CD4-positive, alpha-beta T cell treated with Interferon gamma for 1 hour (primary cell): ENCODE data around the gene SHISA9.
"Not testable (repeated sequence)": the region's sequence is repeated elsewhere in the genome, so short reads cannot be mapped to it uniquely, and the experiment has no call there.

Experiments used
- DNase-seq: peaks from one replicate; pipeline ENCODE4 v3.0.0-alpha.2; 2020

SHISA9 gene

DNA sequence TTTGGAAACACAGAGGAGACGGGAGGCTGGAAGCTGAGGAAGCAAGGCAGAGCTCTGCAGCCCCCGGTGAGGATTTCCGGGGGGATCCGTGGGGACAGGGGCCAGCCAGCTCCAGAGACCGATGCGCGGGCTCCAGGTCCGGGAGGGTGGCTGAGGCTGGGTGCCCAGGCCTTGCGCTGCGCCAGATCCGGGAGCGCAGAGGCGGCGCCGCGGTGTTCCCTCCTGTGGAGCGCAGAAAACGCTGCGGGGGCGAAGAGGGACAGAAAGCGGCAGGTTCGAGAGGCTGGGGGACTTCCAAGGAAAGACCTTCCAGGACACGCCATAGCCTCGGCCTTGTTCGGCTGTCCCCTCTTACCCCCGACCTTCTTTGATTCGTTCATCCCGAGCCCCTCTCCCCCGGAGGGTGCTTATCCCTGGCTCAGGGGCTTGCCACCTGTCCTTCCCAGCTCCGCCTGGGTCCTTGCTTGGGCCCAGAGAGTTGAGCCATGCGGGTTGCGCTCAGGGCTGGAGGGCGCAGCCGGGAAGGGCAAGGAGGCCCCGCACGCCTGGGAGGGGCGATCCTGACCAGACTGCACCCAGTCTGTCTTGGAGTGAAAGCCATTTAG lies 697 bp upstream of the SHISA9 start:
- DNase-seq, result no peak

DNA sequence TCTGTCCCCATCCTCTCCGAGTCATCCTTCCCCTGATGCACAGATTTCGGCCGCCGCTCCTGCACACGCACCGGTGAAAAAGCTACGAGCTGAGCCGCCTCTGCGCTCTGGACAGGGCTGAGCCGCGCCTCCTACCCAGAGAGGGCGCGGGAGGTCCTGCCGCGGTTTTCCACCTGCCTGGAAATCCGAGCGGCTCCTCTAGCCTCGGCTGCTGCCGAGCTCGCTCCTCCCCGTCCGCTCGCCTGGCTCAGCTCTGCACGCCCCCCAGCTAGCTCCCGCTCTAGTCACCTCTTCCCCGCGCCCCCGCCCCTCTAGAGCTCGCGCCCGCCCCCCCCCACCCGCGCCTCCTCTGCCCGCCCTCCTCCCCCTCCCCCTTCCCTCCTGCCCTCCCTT lies 198 bp upstream of the SHISA9 start:
- no peak for DNase-seq

DNA sequence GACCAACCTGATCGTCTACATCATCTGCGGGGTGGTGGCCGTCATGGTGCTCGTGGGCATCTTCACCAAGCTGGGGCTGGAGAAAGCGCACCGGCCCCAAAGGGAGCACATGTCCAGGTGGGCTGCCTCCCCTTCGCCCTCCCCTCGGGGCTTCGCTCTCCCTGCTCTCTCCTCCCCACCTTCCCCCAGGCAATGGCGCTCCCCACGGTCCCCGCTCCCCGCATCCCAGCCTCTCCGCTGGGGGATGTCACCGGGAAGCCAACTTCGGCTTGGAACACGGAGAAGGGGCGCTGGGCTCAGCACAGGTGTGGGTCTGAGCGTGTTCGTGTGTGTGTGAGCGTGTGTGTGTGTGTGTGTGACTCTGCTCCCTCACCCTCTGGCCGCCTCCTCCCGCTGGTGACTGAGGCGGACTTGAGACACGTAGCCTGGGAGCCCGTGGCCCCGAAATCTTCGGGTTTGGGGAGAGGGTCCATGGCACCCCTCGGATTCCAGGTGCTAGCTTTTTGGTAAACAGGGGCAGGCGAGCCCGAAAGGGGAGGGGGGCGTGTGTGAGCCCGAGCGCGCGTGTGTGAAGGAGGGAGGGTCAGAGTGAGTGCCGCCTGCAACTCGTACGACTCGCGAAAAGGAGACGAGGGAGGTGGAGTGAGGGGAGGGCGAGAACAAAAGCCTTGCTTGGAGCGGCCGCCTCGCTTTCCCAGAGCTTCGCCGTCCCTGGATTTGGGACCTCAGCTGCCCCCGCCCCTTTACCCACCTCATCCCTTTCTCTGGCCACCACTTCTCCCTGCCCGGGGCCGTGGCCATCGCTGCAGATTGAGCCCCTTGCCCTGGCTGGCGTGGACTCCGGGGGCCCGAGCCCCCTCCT lies 1.3 kb downstream of the SHISA9 start:
- DNase-seq, result no peak

DNA sequence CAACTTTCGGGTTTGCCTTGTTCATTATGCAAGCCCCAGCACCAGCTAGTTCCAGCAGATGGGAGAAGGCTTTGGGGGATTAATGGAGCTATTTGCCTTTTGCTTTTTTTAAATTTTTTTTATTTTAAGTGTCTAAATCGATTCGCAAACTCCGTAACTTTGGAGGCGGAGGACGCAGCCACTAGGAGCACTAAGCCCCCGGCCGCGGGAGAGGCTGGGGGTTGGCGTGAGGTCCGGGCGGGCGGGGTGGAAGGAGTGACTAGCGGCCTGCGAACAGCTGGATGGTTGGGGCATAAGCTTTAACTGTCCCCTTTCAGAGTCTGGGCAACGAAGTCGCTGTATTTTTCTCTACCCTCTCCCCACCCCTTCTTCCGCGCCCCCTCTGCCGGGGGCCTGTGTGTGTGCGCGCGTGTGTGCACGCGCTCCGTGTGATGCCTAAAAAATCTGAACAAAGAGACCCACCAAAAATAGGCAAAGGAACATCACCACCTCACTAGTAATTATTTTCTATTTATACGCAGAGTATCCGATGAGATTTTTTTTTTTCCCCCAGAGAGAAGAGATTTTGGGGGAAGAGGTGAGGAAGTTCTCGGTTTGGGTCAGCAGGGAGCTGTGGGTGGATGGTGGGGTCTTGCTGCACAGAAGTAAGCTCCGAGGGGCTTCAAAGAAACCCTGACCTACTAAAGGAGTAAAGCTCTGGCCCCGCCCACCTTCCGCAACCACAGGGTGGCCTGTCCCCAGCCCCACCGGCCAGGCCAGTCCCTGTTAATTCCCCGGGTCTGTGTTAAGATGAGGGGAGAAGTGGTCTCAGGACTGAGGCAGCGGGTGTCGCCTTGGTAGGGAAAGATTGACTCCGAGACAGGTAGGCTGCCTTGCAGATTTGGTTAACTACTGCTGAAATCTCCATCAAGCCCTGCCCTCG lies 2.3 kb downstream of the SHISA9 start:
- DNase-seq, result no peak

DNA sequence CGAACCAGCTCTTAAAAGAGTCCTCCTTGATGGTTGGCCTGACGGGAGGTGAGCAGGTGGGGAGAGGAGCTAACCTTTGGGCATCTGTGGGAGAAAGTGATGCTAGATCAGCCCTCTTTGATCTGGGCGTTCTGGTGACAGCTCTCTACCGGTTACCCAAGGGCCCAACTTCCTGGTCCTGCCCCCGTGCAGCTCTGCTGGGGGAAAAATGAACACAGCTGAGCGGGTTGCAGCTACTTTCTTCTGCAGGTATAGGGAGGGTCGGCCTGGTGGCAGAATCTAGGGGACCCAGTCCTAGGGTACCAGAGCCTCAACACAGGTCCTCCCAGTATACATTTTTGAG lies 2.9 kb downstream of the SHISA9 start:
- DNase-seq, result no peak

DNA sequence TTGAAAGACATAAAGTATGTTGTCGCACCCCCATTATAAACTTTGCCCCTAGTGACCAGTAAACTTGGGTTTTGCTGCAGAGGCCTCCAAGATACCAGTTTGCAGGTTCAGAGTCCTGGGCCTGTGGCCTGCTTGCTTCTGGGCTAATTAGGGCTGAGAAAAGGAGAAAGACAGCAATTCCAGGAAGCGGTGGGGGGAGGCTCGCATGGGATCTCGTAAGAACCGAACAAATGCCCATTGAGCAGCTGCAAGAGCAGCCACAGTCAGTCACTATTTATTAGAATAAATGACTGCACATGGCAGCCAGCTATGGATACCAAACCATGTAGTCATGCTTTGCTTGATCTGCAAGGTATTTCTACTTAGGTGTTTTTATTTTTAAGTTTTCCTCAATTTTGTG lies 4.9 kb downstream of the SHISA9 start:
- DNase-seq, result no peak

DNA sequence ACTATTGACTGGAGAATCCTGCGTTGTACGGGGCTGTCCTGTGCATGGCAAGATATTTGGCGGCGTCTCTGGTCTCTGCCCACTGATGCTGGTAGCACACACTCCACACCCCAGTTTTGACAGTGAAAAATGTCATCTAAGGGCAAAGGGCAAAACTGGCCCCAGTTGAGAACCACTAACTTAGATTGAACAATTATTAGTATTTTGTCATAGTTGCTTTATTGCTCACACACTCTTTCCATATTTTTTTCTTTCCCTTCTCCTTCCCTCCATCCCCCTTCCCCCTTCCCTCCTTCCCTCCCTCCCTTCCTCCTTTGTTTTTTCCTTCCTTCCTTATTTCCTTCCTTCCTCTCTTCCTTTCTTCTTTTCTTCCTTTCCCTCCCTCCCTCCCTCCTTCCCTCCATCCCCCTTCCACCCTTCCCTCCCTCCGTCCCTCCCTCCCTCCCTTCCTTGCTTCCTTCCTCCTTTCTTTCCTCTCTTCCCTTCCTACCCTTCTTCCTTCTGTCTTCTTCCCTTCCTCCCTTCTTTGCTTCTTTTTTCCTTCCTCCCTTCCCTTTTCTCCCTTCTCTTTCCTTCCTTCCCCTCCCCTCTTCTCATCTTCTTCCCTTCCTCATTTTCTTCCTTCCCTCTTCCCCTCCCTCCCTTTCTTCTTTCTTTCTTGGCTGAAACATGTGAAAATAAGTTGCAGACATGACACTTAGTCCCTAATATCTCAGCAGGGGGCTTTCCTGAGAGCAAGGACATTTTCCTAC lies 5.5 kb downstream of the SHISA9 start:
- no peak for DNase-seq

DNA sequence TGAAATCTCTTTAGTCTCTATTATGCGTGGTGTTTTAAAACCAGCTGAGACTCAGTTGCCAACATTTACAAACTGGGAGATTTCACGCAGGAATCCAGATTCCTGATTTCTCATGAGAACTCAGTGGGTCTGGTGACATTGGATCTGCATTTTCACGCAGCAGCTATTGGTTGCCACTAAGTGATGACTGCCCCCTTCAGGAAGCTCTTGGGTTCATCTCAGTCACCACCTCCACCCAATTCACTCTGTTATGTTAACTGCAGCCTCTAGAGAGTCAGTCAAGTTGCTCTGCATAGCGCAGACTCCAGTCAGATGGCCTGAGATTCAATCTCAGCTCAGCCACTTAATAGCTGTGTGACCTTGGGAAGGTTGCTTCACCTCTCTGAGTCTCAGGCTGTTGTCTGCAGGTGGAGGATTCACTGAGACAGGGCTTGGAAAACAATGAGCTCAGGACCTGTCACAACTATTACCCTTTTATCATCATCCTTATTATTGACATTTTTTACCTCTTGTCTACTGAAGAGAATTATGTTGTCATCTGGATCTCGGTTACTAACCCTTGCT lies 6.4 kb downstream of the SHISA9 start:
- DNase-seq, result no peak

DNA sequence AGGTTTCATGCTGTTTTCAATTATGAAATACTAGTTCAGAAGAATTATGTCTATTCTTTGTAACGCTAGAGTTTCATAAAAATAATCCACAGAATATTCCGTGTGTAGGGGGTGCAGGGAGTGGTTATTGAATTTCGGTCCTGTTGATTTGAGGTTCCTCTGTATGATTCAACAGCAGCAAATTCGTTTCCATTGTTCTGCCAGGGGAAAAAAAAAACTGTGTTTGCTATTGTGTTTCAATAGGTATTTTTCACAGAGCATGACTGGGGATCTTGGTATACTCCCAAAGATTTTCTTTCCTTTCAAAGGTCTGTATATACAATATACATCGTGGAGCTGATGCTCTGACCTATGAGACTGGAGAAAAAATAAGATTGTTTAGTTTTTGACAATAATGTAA lies 15.8 kb downstream of the SHISA9 start:
- no peak for DNase-seq

DNA sequence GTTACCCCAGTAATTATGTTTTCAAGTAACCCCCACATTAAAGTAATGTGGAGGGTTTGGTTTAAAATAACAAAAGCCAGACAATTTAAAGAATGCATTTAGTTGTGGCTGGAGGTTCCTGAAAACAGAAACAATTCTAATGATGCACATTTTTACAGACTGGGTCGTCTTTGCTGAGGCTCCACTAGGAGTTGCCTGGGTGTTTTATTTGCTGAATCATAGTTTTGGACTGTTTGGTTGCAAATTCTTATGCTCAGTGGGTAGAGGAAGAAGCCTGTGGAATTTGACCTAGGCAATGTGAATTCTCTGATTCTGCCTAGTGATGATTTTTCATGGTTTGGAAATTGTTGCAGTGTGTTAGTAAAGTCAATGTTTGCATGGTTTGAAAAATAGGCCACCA lies 16.3 kb downstream of the SHISA9 start:
- no peak for DNase-seq

DNA sequence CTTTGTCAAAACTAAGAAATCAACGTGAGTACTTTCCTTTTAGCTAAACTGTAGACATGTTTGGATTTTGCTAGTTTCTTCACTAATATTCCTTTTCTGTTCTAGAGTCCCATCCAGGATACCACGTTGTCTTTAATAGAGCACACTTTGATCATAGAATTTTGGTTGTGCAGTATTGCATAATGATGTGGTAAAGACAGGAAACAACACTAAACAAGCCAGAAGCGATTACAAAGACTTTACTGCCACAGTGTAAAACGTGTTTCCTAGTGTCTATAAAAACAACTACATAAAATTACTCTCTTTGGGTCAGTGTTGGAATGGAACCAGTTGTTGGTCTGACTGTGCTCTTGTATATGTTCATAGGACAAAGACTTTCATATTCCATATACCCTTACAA lies 19.3 kb downstream of the SHISA9 start:
- DNase-seq, result no peak

DNA sequence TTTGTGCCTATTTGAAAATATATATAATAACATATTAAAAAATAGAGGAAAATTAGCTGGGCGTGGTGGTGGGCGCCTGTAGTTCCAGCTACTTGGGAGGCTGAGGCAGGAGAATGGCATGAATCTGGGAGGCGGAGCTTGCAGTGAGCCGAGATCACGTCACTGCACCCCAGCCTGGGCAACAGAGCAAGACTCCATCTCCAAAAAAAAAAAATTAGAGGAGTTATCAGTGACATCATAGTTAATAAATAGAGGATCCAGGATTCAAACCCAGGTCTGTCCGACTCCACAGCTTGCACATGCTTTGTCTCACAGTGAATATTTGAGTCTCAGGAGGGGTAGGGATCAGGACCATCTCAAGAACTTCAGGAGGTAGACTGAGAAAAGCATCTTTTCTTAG lies 22.2 kb downstream of the SHISA9 start:
- DNase-seq, result not testable (repeated sequence)

DNA sequence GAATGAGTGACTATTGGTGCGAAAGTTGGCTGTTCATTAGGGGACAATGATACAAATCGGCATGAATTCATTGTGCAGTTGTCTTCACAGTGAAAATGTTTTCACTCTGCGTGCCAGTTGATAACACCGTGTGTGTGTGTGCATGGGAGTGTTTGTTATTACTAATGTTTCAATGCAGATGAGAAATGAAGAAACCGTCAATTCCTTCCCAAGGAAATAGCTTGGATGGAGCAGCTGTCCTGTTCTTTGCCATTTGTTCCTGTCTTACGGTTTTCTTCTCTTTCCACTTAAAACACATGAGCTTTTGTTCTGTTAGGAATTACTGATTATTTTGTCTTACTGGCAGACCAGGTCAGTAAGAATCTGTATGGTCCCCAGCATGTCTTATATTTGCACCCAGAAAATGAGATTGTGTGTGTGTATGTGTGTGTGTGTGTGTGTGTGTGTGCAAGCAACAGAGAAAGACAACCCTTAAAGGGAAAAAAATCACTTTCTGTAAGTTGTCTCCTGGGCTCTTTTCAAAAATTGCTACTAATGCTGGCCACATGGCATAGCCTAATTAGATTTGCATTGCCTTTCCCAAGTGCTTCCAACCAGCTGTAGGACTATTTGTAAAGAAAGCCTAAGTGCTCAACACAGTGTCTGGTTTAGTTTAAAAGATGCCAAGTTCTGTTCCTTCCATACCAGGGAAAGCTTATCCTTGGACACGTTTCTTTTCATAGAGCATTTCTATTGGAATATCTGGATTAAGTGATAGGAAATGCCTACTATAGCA lies 23.8 kb downstream of the SHISA9 start:
- DNase-seq, result no peak

DNA sequence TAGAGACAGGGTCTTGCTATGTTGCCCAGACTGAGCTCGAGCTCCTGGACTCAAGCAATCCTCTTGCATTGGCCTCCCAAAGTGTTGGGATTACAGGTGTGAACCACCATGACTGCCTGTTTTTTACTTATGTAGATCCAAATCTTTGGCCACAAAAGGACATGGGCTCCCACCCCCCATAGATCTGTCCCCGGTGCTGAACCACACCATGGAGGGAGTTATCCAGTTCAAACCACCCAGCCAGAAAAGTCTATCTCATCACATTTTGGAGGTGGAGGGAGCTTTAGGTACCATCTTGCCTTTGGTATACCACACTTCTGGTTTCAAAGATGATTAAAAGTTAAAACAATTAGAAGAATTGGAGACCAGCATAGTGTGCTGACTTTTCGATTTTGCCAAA lies 26.2 kb downstream of the SHISA9 start:
- DNase-seq, result no peak

DNA sequence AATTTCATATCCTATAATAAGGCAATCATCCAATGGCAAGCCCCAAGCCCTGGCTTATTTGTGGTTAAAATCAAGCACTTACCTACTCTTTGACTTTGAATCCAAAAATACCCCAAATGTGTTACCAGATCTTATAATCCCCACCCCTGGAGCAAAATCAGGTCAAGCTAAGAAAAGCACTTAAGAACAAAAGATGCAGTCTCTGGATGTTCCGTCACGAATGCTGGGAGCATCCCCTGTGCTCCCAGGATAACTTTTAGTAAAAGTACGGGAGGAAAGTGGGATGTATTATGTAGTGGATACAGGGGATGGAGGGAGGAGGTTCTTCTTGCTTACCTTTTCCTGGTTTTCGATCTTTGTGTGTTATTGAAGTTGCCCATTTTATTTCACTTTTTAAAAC lies 29.5 kb downstream of the SHISA9 start:
- DNase-seq, result no peak

DNA sequence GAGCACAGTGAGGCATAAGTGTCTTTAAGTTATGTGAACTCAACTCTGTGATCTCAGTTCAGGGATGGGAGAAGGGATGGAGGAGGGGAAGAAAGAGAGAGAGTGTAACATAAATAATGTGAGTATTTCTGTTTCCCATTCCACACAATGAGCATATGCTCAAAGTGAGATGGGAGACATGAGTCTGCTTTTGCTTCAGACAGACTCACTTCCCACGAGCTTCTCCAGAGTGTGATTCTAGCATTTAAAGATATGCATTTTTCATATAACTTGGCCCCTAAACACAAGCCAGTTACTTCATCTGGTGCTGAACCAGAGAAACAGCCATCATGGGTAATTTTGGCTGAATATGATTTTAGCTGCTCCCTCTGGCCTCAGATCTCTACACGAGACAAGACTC lies 35.0 kb downstream of the SHISA9 start:
- no peak for DNase-seq

DNA sequence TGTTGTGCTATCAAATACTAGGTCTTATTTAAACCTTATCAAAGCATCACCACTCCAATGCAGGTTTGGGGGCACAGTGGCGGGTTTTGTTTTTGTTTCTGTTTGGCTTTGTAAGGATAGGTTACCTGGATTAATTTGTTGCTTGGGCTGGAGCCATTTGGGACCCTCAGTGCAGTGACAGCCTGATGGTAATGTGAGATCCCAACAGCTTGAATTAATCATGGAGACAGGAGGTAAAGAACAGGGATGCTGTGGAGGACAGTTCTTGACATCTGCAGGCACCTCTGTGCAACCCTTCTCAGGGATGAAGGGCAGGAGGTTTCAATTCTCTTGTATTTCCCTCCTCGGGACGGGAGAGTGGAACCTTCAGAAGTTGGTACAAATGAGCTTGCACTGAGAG lies 40.5 kb downstream of the SHISA9 start:
- no peak for DNase-seq

DNA sequence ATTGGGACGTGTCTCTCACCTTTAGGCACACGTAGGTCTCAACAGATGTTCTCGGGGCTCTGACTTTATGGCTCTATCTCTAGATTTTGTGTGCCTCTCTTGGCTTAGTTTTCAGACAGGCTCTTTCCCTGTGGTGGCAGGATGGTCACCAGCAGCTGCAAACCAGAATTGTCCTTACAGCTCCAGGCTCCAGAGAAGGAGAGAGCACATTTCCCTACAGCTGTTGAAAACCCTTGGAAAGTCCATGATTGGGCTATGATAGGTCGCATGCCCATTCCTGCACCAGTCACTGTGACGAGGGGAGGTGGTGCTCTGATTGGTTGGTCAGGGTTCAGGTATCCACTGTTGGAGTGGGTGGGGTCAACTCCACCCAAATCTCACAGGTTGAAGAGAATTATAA lies 41.5 kb downstream of the SHISA9 start:
- DNase-seq, result no peak

DNA sequence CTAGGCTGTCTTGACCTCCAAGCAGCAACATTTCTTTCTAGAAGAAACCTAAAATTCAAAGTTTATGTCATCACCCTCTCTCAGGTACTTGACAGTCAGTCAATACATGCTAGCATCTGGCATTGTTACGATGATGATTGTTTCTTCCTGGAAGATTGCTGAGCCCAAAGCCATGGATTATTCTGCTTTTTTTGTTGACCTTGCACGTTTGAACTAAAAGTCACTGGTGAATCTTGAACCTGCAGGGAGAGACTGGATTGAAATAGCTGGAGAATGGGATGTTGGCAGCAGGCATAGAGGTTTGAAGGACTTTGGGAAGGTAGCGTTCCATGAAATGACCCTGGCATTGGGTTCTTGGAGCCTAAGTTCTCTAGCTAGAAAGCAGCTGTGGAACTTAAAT lies 42.9 kb downstream of the SHISA9 start:
- DNase-seq, result no peak

DNA sequence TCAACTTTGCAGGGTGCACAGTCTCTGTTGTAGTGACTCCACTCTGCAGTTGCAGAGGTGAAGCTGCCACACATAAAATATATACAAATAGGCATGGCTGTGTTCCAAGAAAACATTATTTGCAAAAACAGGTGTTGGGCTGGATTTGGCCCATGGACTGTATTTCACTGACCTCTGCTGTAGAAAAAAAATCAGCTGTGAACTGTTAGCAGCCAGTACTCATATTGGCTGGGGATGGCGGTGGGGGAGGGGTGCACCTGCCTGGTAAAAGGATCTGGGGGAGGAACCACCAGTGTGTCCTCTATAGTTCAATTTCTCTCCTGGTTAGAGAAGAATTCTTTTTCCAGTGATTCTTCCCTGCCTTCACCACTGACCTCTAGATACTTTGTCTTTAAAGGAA lies 50.0 kb downstream of the SHISA9 start:
- DNase-seq, result no peak

DNA sequence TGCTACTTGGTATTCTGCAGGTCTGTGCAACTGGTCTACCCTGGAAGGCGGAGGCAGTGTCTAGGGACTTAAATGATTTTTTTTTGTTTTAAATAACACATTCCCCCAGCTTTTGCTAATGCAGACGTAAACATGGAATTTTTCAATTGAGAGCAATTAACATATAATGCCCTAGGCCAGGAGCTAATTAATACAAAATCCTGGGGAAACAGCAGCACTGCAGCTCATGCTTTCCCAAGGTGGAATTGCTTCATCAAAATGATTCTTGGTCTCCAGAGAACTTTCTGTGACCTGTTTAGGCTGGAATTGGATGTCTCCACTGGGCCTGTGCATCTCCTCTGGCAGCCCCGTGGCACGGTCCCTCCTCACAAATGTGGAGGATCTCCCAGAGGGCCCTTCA lies 50.6 kb downstream of the SHISA9 start:
- DNase-seq, result no peak

DNA sequence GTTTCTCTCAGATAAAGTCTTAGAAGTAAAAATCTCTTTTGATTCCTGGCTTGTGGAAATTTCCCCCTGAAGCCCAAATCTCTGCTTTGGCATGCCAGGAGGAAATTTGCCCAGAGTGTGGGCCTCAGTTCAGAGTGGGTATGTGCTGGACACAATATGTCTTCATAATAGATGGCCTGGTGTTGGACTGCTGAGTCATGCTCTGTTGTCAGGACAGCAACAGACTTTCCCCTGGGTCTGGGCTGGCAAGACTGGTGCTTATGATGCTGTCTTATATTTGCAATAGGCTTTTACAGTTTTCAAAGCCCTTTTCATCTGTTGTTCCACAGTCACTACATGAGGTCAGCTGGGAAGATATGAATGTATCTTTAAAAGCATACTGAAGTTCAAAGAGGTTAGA lies 57.0 kb downstream of the SHISA9 start:
- no peak for DNase-seq
